Endothelial cell of umbilical vein (primary cell): ENCODE results near the gene PROM1. TPM values are rescaled to one million over a fixed set of nuclear protein-coding genes. Genes with fewer than 3 reads are reported as not detected.

Source experiments
- BruUV-seq: library from RNA; stranded (reverse); fragments of 400-500 nt; replicated peaks from 2 replicates; lab custom pipeline; 2021; lab: Mats Ljungman, UMichigan
- CTCF ChIA-PET: fragments of 300-600, 350-600 bp; sonication (Branson Sonifier 250); formaldehyde crosslinking; loops from one replicate; lab custom pipeline; 2021; ENCODE audit warnings: antibody characterized with exemption, inconsistent platforms; lab: Charles Lee
- POLR2A ChIA-PET: fragments of 300-600, 350-600 bp; sonication (Branson Sonifier 250); formaldehyde crosslinking; loops from one replicate; lab custom pipeline; 2021; ENCODE audit warnings: antibody characterized with exemption, inconsistent platforms; lab: Charles Lee
- DNase-seq: peaks from one replicate; pipeline ENCODE4 v3.0.0-alpha.2; 2011; ENCODE audit warnings: low read depth, low spot score
- FAIRE-seq: peaks from 2 replicates; lab custom pipeline; 2011; peaks lifted over from hg19 to GRCh38; lab: Jason Lieb, UNC
- H2AFZ ChIP-seq: 2 replicates; pipeline ENCODE4 v1.6.0; 2012; ENCODE audit warnings: low read depth, low read length, control low read depth, inconsistent platforms
- H3K27ac ChIP-seq: 2 replicates; pipeline ENCODE4 v1.5.1; 2011; ENCODE audit warnings: low read depth, mild to moderate bottlenecking, control low read depth, low read length, moderate library complexity; ENCODE audit not compliant: insufficient read depth
- H3K27me3 ChIP-seq, 2 experiments: 2 replicates each; pipeline versions ENCODE4 v1.6.0 to v1.6.1; 2011; ENCODE audit warnings: low read length in 2 of 2, mixed read lengths in 1 of 2; ENCODE audit not compliant: control insufficient read depth in 2 of 2, insufficient read depth in 2 of 2
- H3K36me3 ChIP-seq, 2 experiments: 2 replicates in 1 of 2; 3 replicates in 1 of 2; pipeline ENCODE4 v1.5.1; 2011; ENCODE audit warnings: low read length in 2 of 2, mild to moderate bottlenecking in 1 of 2, moderate library complexity in 1 of 2; ENCODE audit not compliant: control insufficient read depth in 2 of 2, insufficient read depth in 2 of 2; ENCODE audit errors: extremely low read depth in 1 of 2
- H3K4me1 ChIP-seq: 3 replicates; pipeline ENCODE4 v1.5.1; 2011; ENCODE audit warnings: mild to moderate bottlenecking, low read length; ENCODE audit not compliant: control insufficient read depth, insufficient read depth; ENCODE audit errors: extremely low read depth
- H3K4me2 ChIP-seq: 2 replicates; pipeline ENCODE4 v1.6.1; 2011; ENCODE audit warnings: low read length, control low read depth, mixed read lengths; ENCODE audit not compliant: insufficient read depth
- H3K4me3 ChIP-seq, 3 experiments: fragments of 200-600 bp in 1 of 3; sonication (generic), shearing (Covaris generic) in 1 of 3; replicated peaks in 1 of 3; 2 replicates each; pipeline ENCODE4 v1.5.1; 2011 to 2016; ENCODE audit warnings: control low read depth in 3 of 3, low read length in 3 of 3, mild to moderate bottlenecking in 2 of 3, inconsistent platforms in 1 of 3, low read depth in 1 of 3, moderate library complexity in 1 of 3; ENCODE audit not compliant: insufficient read depth in 1 of 3
- H3K79me2 ChIP-seq: 2 replicates; pipeline ENCODE4 v1.6.0; 2012; ENCODE audit warnings: low read length, inconsistent platforms; ENCODE audit not compliant: control insufficient read depth, insufficient read depth
- H3K9ac ChIP-seq: replicated peaks from 2 replicates; pipeline ENCODE3; 2011; ENCODE audit warnings: low read length, control low read depth; ENCODE audit not compliant: insufficient read depth; ENCODE audit errors: extremely low read depth
- H3K9me1 ChIP-seq: replicated peaks from 3 replicates; pipeline ENCODE4 v1.6.0; 2011; ENCODE audit warnings: mild to moderate bottlenecking, low read length; ENCODE audit not compliant: control insufficient read depth, insufficient read depth; ENCODE audit errors: extremely low read depth
- H3K9me3 ChIP-seq: replicated peaks from 2 replicates; pipeline ENCODE4 v1.5.1; 2012; ENCODE audit warnings: low read length, inconsistent platforms; ENCODE audit not compliant: control insufficient read depth, insufficient read depth
- H4K20me1 ChIP-seq: replicated peaks from 2 replicates; pipeline ENCODE3; 2011; ENCODE audit warnings: mild to moderate bottlenecking, low read length; ENCODE audit not compliant: control insufficient read depth, insufficient read depth; ENCODE audit errors: extremely low read depth
- EZH2 ChIP-seq: IDR thresholded peaks from 2 replicates; pipeline ENCODE4 v1.6.1; 2012; ENCODE audit warnings: borderline replicate concordance, low read depth, mild to moderate bottlenecking, moderate library complexity, low read length, inconsistent platforms; ENCODE audit not compliant: severe bottlenecking
- FOS ChIP-seq: IDR thresholded peaks from 2 replicates; pipeline ENCODE4 v1.6.1; 2011; ENCODE audit warnings: mild to moderate bottlenecking, low read length, moderate library complexity, borderline replicate concordance; ENCODE audit not compliant: insufficient read depth
- GATA2 ChIP-seq: IDR thresholded peaks from 2 replicates; pipeline ENCODE4 v1.7.0; 2011; ENCODE audit warnings: low read depth, mild to moderate bottlenecking, moderate library complexity, mixed read lengths, low read length; ENCODE audit not compliant: insufficient read length, insufficient read depth
- JUN ChIP-seq: IDR thresholded peaks from 2 replicates; pipeline ENCODE4 v1.6.1; 2011; ENCODE audit warnings: borderline replicate concordance, low read depth; ENCODE audit not compliant: insufficient read length, insufficient read depth
- MYC ChIP-seq: IDR thresholded peaks from one replicate; pipeline ENCODE4 v1.6.1; 2011; ENCODE audit warnings: mild to moderate bottlenecking, low read depth, low read length
- dilution Hi-C: fragments of 300-500 bp; cut with MboI; formaldehyde crosslinking; loops from one replicate; pipeline ENCODE4 v1.15.0; 2019; ENCODE audit warnings: low sequenced_read_pairs; ENCODE audit not compliant: extremely low pct_ligation_motif_present
- intact Hi-C: fragments of 100-400 bp; cut with micrococcal nuclease; formaldehyde crosslinking; loops from one replicate; pipeline ENCODE4 v1.10.0; 2022
- polyA plus RNA-seq, 4 experiments: library from polyadenylated mRNA; depleted of rRNA in 3 of 4; stranded (reverse) in 3 of 4; unstranded in 1 of 4; fragments of >200 nt; gene quantifications; 2 replicates each; pipeline versions ENCODE4 v1.2.1 to v1.2.3, GENCODE V29; 2011 to 2012; ENCODE audit warnings: missing spikeins in 1 of 4
- total RNA-seq: library from RNA; stranded (reverse); gene quantifications from 2 replicates; pipeline ENCODE4 v1.2.3, GENCODE V29; 2021
- TF ChIP-seq, protein P1 (sequence below): IDR thresholded peaks from 2 replicates; pipeline ENCODE4 v1.6.1; 2011; ENCODE audit not compliant: insufficient read depth, insufficient read length
- TF ChIP-seq, protein P2 (sequence below), 2 donors: IDR thresholded peaks; 1 replicate in 1 of 2; 2 replicates in 1 of 2; pipeline ENCODE4 v1.5.1; 2011; ENCODE audit warnings: low read length in 2 of 2, mild to moderate bottlenecking in 2 of 2, moderate library complexity in 2 of 2, control low read depth in 1 of 2, inconsistent platforms in 1 of 2, low read depth in 1 of 2; ENCODE audit not compliant: insufficient read depth in 1 of 2; ENCODE audit errors: extremely low read depth in 1 of 2

Gene PROM1
- total and polyA plus RNA-seq, 2 donors (not counting 3 experiments of a cell fraction or from before 2014, with no cell fraction given) = 0.36 to 1.7 TPM

DNA sequence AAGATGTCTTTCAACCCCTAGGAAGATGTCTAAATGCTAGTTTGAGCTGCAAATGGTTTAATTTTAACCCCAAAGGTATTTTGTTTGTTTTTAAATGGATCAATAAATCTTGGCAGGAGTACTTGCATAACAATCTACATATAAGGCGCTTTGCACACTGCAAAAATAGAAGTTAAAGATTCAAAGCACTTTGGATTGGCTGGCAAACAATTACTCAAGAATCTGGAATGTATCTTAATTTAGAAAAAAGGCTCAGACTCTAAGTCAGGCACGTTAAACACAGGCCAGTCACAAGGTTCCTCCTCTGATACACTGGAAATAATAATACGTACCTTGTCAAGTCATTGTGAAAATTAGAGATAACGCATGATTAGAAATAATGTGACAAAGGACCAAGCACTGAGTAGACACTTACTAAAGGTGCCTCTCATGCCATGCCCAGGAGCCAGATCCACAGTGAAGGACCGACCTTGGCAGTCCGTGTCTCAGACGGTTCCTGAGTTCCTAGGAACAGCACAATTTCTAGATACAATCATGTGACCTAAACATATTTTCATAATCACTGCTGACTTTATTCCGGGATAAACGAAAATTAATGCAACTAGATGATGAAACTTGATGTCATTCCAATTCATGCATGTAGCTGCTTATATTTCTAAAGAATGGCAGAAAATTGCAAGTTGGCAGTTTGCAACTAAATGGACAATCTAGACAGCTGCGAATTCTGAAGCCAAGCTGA, 49.6 kb downstream of the PROM1 start:
- H4K20me1 ChIP-seq = no peaks in the 10 kb centered on the region
- DNase-seq = peak; percentile 14
- H3K36me3 ChIP-seq = no peaks in the 10 kb centered on the region
- no peak overlapping the region for H3K4me2 ChIP-seq
- H3K4me3 ChIP-seq = no peak overlapping the region
- BruUV-seq = no TSS peak
- no peaks in the 10 kb centered on the region for H3K9me1 ChIP-seq
- no peaks in the 10 kb centered on the region for H3K9me3 ChIP-seq
- no peaks in the 10 kb centered on the region for H3K79me2 ChIP-seq
- H3K4me1 ChIP-seq = peaks cover 11% of the 10 kb centered on the region
- no peak for FAIRE-seq
- CTCF ChIA-PET = interaction anchor here (0.9 to 1.1 kb wide), 2 partner anchors 16 to 165 kb away, joined by 3 read pairs; no protein-coding TSS in a partner anchor
- no peak for TF ChIP-seq GATA2
- no peak for TF ChIP-seq MYC
- no peak for TF ChIP-seq JUN
- TF ChIP-seq, protein P1, sequence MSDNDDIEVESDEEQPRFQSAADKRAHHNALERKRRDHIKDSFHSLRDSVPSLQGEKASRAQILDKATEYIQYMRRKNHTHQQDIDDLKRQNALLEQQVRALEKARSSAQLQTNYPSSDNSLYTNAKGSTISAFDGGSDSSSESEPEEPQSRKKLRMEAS = no peak
- TF ChIP-seq EZH2 = no peak
- TF ChIP-seq, protein P2, sequence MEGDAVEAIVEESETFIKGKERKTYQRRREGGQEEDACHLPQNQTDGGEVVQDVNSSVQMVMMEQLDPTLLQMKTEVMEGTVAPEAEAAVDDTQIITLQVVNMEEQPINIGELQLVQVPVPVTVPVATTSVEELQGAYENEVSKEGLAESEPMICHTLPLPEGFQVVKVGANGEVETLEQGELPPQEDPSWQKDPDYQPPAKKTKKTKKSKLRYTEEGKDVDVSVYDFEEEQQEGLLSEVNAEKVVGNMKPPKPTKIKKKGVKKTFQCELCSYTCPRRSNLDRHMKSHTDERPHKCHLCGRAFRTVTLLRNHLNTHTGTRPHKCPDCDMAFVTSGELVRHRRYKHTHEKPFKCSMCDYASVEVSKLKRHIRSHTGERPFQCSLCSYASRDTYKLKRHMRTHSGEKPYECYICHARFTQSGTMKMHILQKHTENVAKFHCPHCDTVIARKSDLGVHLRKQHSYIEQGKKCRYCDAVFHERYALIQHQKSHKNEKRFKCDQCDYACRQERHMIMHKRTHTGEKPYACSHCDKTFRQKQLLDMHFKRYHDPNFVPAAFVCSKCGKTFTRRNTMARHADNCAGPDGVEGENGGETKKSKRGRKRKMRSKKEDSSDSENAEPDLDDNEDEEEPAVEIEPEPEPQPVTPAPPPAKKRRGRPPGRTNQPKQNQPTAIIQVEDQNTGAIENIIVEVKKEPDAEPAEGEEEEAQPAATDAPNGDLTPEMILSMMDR (IDR thresholded peaks at IDR 0.05; ENCODE audit: extremely low read depth in 1 of 2, insufficient read depth in 1 of 2, low read depth in 1 of 2, low read length in 2 of 2) = no peak
- TF ChIP-seq FOS = no peak
- POLR2A ChIA-PET = no interaction called here
- no peak overlapping the region for H2AFZ ChIP-seq
- no peak overlapping the region for H3K27ac ChIP-seq
- dilution Hi-C loops (no loop called here), intact Hi-C loops (no loop called here)
- H3K27me3 ChIP-seq = no peaks in the 10 kb centered on the region
- no peak overlapping the region for H3K9ac ChIP-seq
